SU-DHL-6 (cell line): ENCODE results near the gene COL6A3.

Source experiments
- H2AFZ ChIP-seq: fragments of 200-600 bp; sonication (generic); 2 replicates; pipeline ENCODE4 v1.6.1; 2014; ENCODE audit warnings: low read depth, mild to moderate bottlenecking, moderate library complexity, mixed read lengths, antibody characterized with exemption, low read length; ENCODE audit not compliant: severe bottlenecking
- H3F3A ChIP-seq: fragments of 200-600 bp; shearing (Covaris generic); 2 replicates; pipeline ENCODE4 v1.6.0; 2016; ENCODE audit warnings: antibody characterized with exemption, mild to moderate bottlenecking; ENCODE audit not compliant: insufficient read depth
- H3K27ac ChIP-seq: fragments of 200-600 bp; sonication (generic); 2 replicates; pipeline ENCODE4 v1.5.1; 2016; ENCODE audit warnings: low read depth, mild to moderate bottlenecking, low read length, moderate library complexity, mixed read lengths
- H3K27me3 ChIP-seq: fragments of 200-600 bp; sonication (generic), shearing (Covaris generic); 2 replicates; pipeline ENCODE4 v1.6.0; 2014; ENCODE audit warnings: mild to moderate bottlenecking, low read length
- H3K36me3 ChIP-seq: fragments of 200-600 bp; sonication (generic); 2 replicates; pipeline ENCODE4 v1.6.1; 2014; ENCODE audit warnings: mild to moderate bottlenecking, low read length, mixed read lengths
- H3K4me2 ChIP-seq: fragments of 300-600, 200-600 bp; shearing (Covaris generic), sonication (generic); 2 replicates; pipeline ENCODE4 v1.6.0; 2014; ENCODE audit warnings: low read length, low read depth, mild to moderate bottlenecking; ENCODE audit not compliant: poor library complexity, severe bottlenecking
- H3K4me3 ChIP-seq: fragments of 200-600 bp; sonication (generic); 2 replicates; pipeline ENCODE4 v1.5.1; 2014; ENCODE audit warnings: antibody characterized with exemption, low read length, mild to moderate bottlenecking, mixed read lengths; ENCODE audit not compliant: insufficient read depth, poor library complexity, severe bottlenecking
- H3K79me2 ChIP-seq: fragments of 200-600 bp; sonication (generic); 2 replicates; pipeline ENCODE4 v1.6.1; 2014; ENCODE audit warnings: mild to moderate bottlenecking, low read length, moderate library complexity; ENCODE audit not compliant: insufficient read depth
- H3K9ac ChIP-seq: fragments of 200-600 bp; sonication (generic); 2 replicates; pipeline ENCODE4 v1.7.0; 2014; ENCODE audit warnings: mild to moderate bottlenecking, low read length
- H3K9me2 ChIP-seq: fragments of 200-600 bp; sonication (generic); replicated peaks from 2 replicates; pipeline ENCODE4 v1.6.1; 2014; ENCODE audit warnings: low read length; ENCODE audit not compliant: insufficient read depth
- H3K9me3 ChIP-seq: fragments of 200-600 bp; sonication (generic); 2 replicates; pipeline ENCODE4 v1.6.1; 2014; ENCODE audit warnings: low read length, mixed read lengths; ENCODE audit not compliant: insufficient read depth
- H4K20me1 ChIP-seq: fragments of 200-600 bp; sonication (generic); 2 replicates; pipeline ENCODE4 v1.6.1; 2014; ENCODE audit warnings: low read depth, mild to moderate bottlenecking, antibody characterized with exemption, low read length, moderate library complexity, mixed read lengths
- CTCF ChIP-seq: fragments of 200-600 bp; sonication (generic); IDR thresholded peaks from one replicate; pipeline ENCODE4 v1.5.1; 2017; ENCODE audit warnings: antibody characterized with exemption, mild to moderate bottlenecking, low read length, moderate library complexity; ENCODE audit not compliant: insufficient read depth, poor library complexity, severe bottlenecking
- EZH2phosphoT487 ChIP-seq: fragments of 200-600 bp; sonication (generic), shearing (Covaris generic); conservative IDR thresholded peaks from 2 replicates; pipeline ENCODE4 v1.6.1; 2018; ENCODE audit warnings: mild to moderate bottlenecking, antibody characterized with exemption, low read length, moderate library complexity, mixed read lengths

Gene COL6A3

GRCh38 chr2:237431372-237431771, 17.4 kb upstream of the COL6A3 start:
- TF ChIP-seq EZH2phosphoT487 (no peak), CTCF (no peak)
- Histone ChIP-seq H2AFZ (no peak overlapping the region), H4K20me1 (no peaks in the 10 kb centered on the region), H3K27me3 (no peaks in the 10 kb centered on the region), H3K4me2 (no peak overlapping the region), H3F3A (no peaks in the 10 kb centered on the region), H3K79me2 (no peaks in the 10 kb centered on the region), H3K36me3 (no peaks in the 10 kb centered on the region), H3K9me2 (no peaks in the 10 kb centered on the region), H3K9ac (no peak overlapping the region), H3K9me3 (no peaks in the 10 kb centered on the region), H3K27ac (no peak overlapping the region), H3K4me3 (no peak overlapping the region)

GRCh38 chr2:237430861-237431260, 16.9 kb upstream of the COL6A3 start:
- no peak overlapping the region for H3K27ac ChIP-seq

GRCh38 chr2:237429753-237430152, 15.8 kb upstream of the COL6A3 start:
- no peaks in the 10 kb centered on the region for H3K36me3 ChIP-seq
- no peak overlapping the region for H3K4me3 ChIP-seq
- H3K9me3 ChIP-seq = no peaks in the 10 kb centered on the region
- TF ChIP-seq EZH2phosphoT487 (no peak), CTCF (no peak)
- H3K9me2 ChIP-seq = no peaks in the 10 kb centered on the region
- H3F3A ChIP-seq = no peaks in the 10 kb centered on the region
- no peak overlapping the region for H3K4me2 ChIP-seq
- H3K27ac ChIP-seq = no peak overlapping the region
- no peaks in the 10 kb centered on the region for H3K27me3 ChIP-seq
- H2AFZ ChIP-seq = no peak overlapping the region
- no peak overlapping the region for H3K9ac ChIP-seq
- H4K20me1 ChIP-seq = no peaks in the 10 kb centered on the region
- no peaks in the 10 kb centered on the region for H3K79me2 ChIP-seq

More at GRCh38 chr2:237430861-237431260, 16.9 kb upstream of the COL6A3 start:
- H3K27me3 ChIP-seq = no peaks in the 10 kb centered on the region
- no peaks in the 10 kb centered on the region for H3K36me3 ChIP-seq
- no peak overlapping the region for H3K4me3 ChIP-seq
- no peaks in the 10 kb centered on the region for H4K20me1 ChIP-seq
- no peaks in the 10 kb centered on the region for H3K9me3 ChIP-seq
- no peak for TF ChIP-seq EZH2phosphoT487
- TF ChIP-seq CTCF = no peak
- no peak overlapping the region for H3K4me2 ChIP-seq
- no peaks in the 10 kb centered on the region for H3K9me2 ChIP-seq
- H3K79me2 ChIP-seq = no peaks in the 10 kb centered on the region
- H2AFZ ChIP-seq = no peak overlapping the region
- no peaks in the 10 kb centered on the region for H3F3A ChIP-seq
- no peak overlapping the region for H3K9ac ChIP-seq
